Measurements from ENCODE around the gene E2F8. TPM values are rescaled to one million over a fixed set of nuclear protein-coding genes. Genes with fewer than 3 reads are reported as not detected.
"Not testable (repeated sequence)": the region's sequence is repeated elsewhere in the genome, so short reads cannot be mapped to it uniquely, and the experiment has no call there.

The E2F8 gene
- total and polyA plus RNA-seq, 11 donors, result 0.84 to 6.6 (median 3.3) TPM

- ATAC-seq (no peak), DNase-seq (no peak)
- intact Hi-C loops (cut with DNase I), result loop anchor here in 7 of 10 donors (2.0 to 10.0 kb wide), 5 partner anchors 181 to 299 kb away; no protein-coding TSS in a partner anchor
- H3K27ac ChIP-seq, result no peak overlapping the region
- H3K36me3 ChIP-seq, result no peaks in the 10 kb centered on the region
- no peak for TF ChIP-seq POLR2A (IDR thresholded peaks at IDR 0.05)
- no peak for TF ChIP-seq CTCF (IDR thresholded peaks at IDR 0.05)
- no peaks in the 10 kb centered on the region for H3K27me3 ChIP-seq
- WGBS, 4 donors, result 43 to 62% (median 57%) methylated on average over 4 of the region's 4 CpGs
- no peaks in the 10 kb centered on the region for H3K9me3 ChIP-seq
- H3K4me3 ChIP-seq, result no peak overlapping the region
- H3K4me1 ChIP-seq, result peaks cover 0 to 4% (median 0%) of the 10 kb centered on the region in 12 donors
These were observed 18.0 kb upstream of the E2F8 start for GRCh38 chr11:19258641-19259230.

DNA sequence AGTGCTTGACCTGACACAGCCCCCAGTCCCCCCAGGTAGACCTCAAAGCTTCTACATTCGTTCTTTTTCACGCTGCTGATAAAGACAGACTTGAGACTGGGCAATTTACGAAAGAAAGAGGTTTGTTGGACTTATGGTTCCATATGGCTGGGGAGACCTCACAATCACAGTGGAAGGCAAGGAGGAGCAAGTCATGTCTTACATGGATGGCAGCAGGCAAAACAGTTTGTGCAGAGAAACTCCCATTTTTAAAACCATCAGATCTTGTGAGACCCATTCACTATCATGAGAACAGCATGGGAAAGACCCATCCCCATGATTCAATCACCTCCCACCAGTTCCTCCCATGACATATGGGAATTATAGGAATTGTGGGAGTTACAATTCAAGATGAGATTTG is 13.7 kb upstream of the E2F8 start:
- not testable (repeated sequence) for ATAC-seq, H3K4me3 ChIP-seq, H3K4me1 ChIP-seq, H3K9me3 ChIP-seq, H3K27ac ChIP-seq, DNase-seq, H3K27me3 ChIP-seq, H3K36me3 ChIP-seq
- 50 to 82% (median 59%) methylated on average over 3 of the region's 3 CpGs for WGBS, 4 donors
- intact Hi-C loops (cut with DNase I), result loop anchor here in 1 of 10 donors (10.0 kb wide), 1 partner anchor 180 kb away; no protein-coding TSS in a partner anchor

- Histone ChIP-seq H3K4me3 (no peak overlapping the region), H3K36me3 (no peaks in the 10 kb centered on the region), H3K4me1 (no peaks in the 10 kb centered on the region), H3K27me3 (no peaks in the 10 kb centered on the region), H3K27ac (no peak overlapping the region), H3K9me3 (peaks cover 0 to 3% (median 0%) of the 10 kb centered on the region in 12 donors)
- WGBS, 4 donors, result 53 to 68% (median 65%) methylated on average over 3 of the region's 3 CpGs
- intact Hi-C loops (cut with DNase I), result loop anchor here in 1 of 10 donors (10.0 kb wide), 1 partner anchor 179 kb away; no protein-coding TSS in a partner anchor
- TF ChIP-seq CTCF (IDR thresholded peaks at IDR 0.05) (no peak), POLR2A (IDR thresholded peaks at IDR 0.05) (no peak)
- DNase-seq (no peak), ATAC-seq (no peak)
These were observed 13.1 kb upstream of the E2F8 start for GRCh38 chr11:19253817-19254216.

GRCh38 chr11:19253153-19253745 is 12.5 kb upstream of the E2F8 start:
- H3K27me3 ChIP-seq, result no peaks in the 10 kb centered on the region
- intact Hi-C loops (cut with DNase I), result loop anchor here in 1 of 10 donors (10.0 kb wide), 1 partner anchor 178 kb away; no protein-coding TSS in a partner anchor
- no peak for DNase-seq
- peaks cover 0 to 3% (median 0%) of the 10 kb centered on the region in 12 donors for H3K9me3 ChIP-seq
- H3K4me1 ChIP-seq, result no peaks in the 10 kb centered on the region
- H3K4me3 ChIP-seq, result no peak overlapping the region
- no peak for ATAC-seq
- no peak for TF ChIP-seq CTCF (IDR thresholded peaks at IDR 0.05)
- TF ChIP-seq POLR2A (IDR thresholded peaks at IDR 0.05), result no peak
- H3K36me3 ChIP-seq, result no peaks in the 10 kb centered on the region
- WGBS, 4 donors, result 72 to 78% (median 77%) methylated on average over 7 of the region's 7 CpGs
- H3K27ac ChIP-seq, result no peak overlapping the region

Data from heart left ventricle (tissue), 16 donors.